ENCODE results near the gene ZFPM1.
A peak's percentile ranks its signal among the peaks of the same experiment; 100 is the strongest.

Gene ZFPM1

GRCh38 chr16:88435437-88436355 is 17.4 kb upstream of the ZFPM1 start:
- DNase-seq: no peak

GRCh38 chr16:88436796-88437195 is 16.3 kb upstream of the ZFPM1 start:
- DNase-seq: no peak

GRCh38 chr16:88437367-88437964 is 15.6 kb upstream of the ZFPM1 start:
- DNase-seq: peak; percentile 54

GRCh38 chr16:88438084-88438870 is 14.8 kb upstream of the ZFPM1 start:
- no peak for DNase-seq

- no peak for DNase-seq
Measured at GRCh38 chr16:88439016-88439415, 14.1 kb upstream of the ZFPM1 start.

- DNase-seq: no peak
Measured at GRCh38 chr16:88439706-88440105, 13.4 kb upstream of the ZFPM1 start.

- no peak for DNase-seq
Measured at GRCh38 chr16:88440111-88440510, 13.0 kb upstream of the ZFPM1 start.

- no peak for DNase-seq
Measured at GRCh38 chr16:88440686-88441405, 12.2 kb upstream of the ZFPM1 start.

- DNase-seq: no peak
Measured at GRCh38 chr16:88441460-88441859, 11.6 kb upstream of the ZFPM1 start.

GRCh38 chr16:88442383-88442726 is 10.7 kb upstream of the ZFPM1 start:
- DNase-seq: no peak

GRCh38 chr16:88442727-88443576 is 10.1 kb upstream of the ZFPM1 start:
- DNase-seq: peak; percentile 70

GRCh38 chr16:88444826-88445582 is 8.1 kb upstream of the ZFPM1 start:
- DNase-seq: no peak

- DNase-seq: no peak
Measured at GRCh38 chr16:88445583-88445960, 7.5 kb upstream of the ZFPM1 start.

GRCh38 chr16:88446061-88446460 is 7.0 kb upstream of the ZFPM1 start:
- no peak for DNase-seq

GRCh38 chr16:88446736-88447135 is 6.3 kb upstream of the ZFPM1 start:
- DNase-seq: no peak

GRCh38 chr16:88447881-88448280 is 5.2 kb upstream of the ZFPM1 start:
- DNase-seq: no peak

GRCh38 chr16:88448461-88449266 is 4.4 kb upstream of the ZFPM1 start:
- DNase-seq: no peak

- DNase-seq: no peak
Measured at GRCh38 chr16:88449267-88449561, 3.9 kb upstream of the ZFPM1 start.

GRCh38 chr16:88451586-88452481 is 1.2 kb upstream of the ZFPM1 start:
- no peak for DNase-seq

Data from effector CD8-positive, alpha-beta T cell (primary cell).